ENCODE measurements around the gene RSPH9. TPM values are rescaled to one million over a fixed set of nuclear protein-coding genes. Genes with fewer than 3 reads are reported as not detected.

The RSPH9 gene
- total RNA-seq, 1 donor from 2014 or later: not detected

DNA sequence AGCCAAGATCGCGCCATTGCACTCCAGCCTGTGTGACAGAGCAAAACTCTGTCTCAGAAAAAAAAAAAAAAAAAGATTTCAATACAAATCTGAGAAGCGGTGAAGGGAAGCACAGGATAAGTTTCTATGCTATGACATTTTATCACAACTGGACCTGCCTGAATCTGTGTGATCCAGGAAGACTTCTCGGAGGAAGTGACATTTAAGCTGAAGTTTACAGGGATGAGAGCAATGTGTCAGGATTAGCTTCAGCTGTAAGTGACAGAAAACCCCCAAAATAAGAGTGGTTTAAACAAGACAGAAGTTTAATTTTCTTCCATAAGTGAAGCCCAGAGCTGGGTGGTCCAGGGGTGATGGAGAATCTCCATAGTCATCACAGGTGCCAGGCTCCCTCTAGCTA is 76.2 kb downstream of the RSPH9 start:
- peaks cover 10% of the 10 kb centered on the region for H3K27me3 Mint-ChIP-seq
- no peaks in the 10 kb centered on the region for H3K9me3 Mint-ChIP-seq
- no peak for DNase-seq
- H3K4me3 Mint-ChIP-seq: no peak overlapping the region
- no peaks in the 10 kb centered on the region for H3K36me3 Mint-ChIP-seq (ENCODE audit: low read depth)
- peaks cover 22% of the 10 kb centered on the region for H3K4me1 Mint-ChIP-seq
- no peak overlapping the region for H3K27ac Mint-ChIP-seq
- intact Hi-C loops (cut with micrococcal nuclease): no loop called here

Other genes with a start within 250 kb of the RSPH9 start
- 38.2 and 40.0 TPM in 2 replicates for gene ABCC10, start 217.5 kb upstream of the RSPH9 start, total RNA-seq
- 1.6 and 2.0 TPM in 2 replicates for gene DLK2, start 189.5 kb upstream of the RSPH9 start, total RNA-seq
- gene TJAP1, start 167.5 kb upstream of the RSPH9 start, total RNA-seq: 40.7 and 41.1 TPM in 2 replicates
- 0.14 and 0.51 TPM in 2 replicates for gene LRRC73, start 134.7 kb upstream of the RSPH9 start, total RNA-seq
- 47.7 and 52.1 TPM in 2 replicates for gene YIPF3, start 128.1 kb upstream of the RSPH9 start, total RNA-seq
- 91.7 TPM in 2 replicates for gene POLR1C, start 127.9 kb upstream of the RSPH9 start, total RNA-seq
- gene XPO5, start 69.0 kb upstream of the RSPH9 start, total RNA-seq: 143 and 145 TPM in 2 replicates
- 34.2 and 37.9 TPM in 2 replicates for gene POLH, start 68.9 kb upstream of the RSPH9 start, total RNA-seq
- gene GTPBP2, start 15.8 kb upstream of the RSPH9 start, total RNA-seq: 69.4 and 70.3 TPM in 2 replicates
- gene MAD2L1BP, start 9.2 kb upstream of the RSPH9 start, total RNA-seq: 36.3 and 40.2 TPM in 2 replicates
- 47.4 and 50.1 TPM in 2 replicates for gene MRPS18A, start 42.8 kb downstream of the RSPH9 start, total RNA-seq
- 62.9 and 64.6 TPM in 2 replicates for gene VEGFA, start 125.2 kb downstream of the RSPH9 start, total RNA-seq